ENCODE measurements around the gene TMEM132D.

The TMEM132D gene

GRCh38 chr12:129631316-129631715, 272.5 kb downstream of the TMEM132D start:
- no peak overlapping the region for H3K4me3 ChIP-seq (ENCODE audit: low read depth, low read length)
- no peaks in the 10 kb centered on the region for H3K9me3 ChIP-seq (ENCODE audit: control insufficient read depth, insufficient read depth, low read length)
- no peaks in the 10 kb centered on the region for H3K27me3 ChIP-seq (ENCODE audit: control insufficient read depth, insufficient read depth, low read length)
- no peaks in the 10 kb centered on the region for H3K36me3 ChIP-seq (ENCODE audit: control insufficient read depth, insufficient read depth, low read length)
- H3K4me1 ChIP-seq (ENCODE audit: control insufficient read depth, insufficient read depth, low read length) = peaks cover 33% of the 10 kb centered on the region
- H3K9ac ChIP-seq (ENCODE audit: low read depth, low read length) = no peak overlapping the region

DNA sequence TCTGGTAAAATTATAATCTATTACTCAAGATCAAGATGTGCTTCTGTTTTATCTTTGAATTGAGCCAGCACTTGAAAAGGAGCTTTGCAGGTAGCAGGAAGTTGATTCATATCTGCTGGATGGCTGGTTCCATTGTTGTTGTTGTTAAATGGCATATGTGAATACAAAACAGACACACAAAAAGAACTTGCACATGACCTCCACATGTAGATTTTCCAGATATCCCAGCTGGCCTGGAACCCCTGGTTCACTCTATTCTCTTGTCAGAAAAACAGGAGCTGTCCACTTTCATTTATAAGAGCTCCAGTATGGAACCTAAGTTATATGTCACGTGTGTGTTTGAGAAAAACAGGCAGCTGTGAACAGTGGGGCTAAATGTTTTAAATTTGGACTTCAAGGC, 273.9 kb downstream of the TMEM132D start:
- H3K36me3 ChIP-seq (ENCODE audit: control insufficient read depth, insufficient read depth, low read length) = no peaks in the 10 kb centered on the region
- H3K9me3 ChIP-seq (ENCODE audit: control insufficient read depth, insufficient read depth, low read length) = no peaks in the 10 kb centered on the region
- no peaks in the 10 kb centered on the region for H3K27me3 ChIP-seq (ENCODE audit: control insufficient read depth, insufficient read depth, low read length)
- H3K9ac ChIP-seq (ENCODE audit: low read depth, low read length) = no peak overlapping the region
- H3K4me1 ChIP-seq (ENCODE audit: control insufficient read depth, insufficient read depth, low read length) = peaks cover 28% of the 10 kb centered on the region
- H3K4me3 ChIP-seq (ENCODE audit: low read depth, low read length) = no peak overlapping the region

DNA sequence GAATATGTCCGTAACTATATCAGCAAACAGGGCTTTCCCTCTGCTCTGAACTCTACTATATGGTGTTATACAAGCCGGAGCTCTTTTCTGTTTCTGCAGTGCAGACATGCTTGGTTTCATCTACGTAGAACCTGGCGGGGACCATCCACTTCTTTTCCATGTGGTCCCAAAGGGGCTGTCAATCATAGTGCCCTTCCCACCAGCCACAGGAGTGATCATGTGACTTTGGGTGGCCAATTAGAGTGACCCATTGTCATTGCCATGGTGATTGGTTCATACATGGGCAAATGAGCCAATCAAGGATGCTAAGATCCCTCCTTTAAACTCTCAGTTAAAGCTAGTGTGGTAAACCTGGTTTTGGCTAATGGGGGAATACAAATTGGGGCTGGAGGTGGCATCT, 281.3 kb downstream of the TMEM132D start:
- Histone ChIP-seq H3K36me3 (ENCODE audit: control insufficient read depth, insufficient read depth, low read length) (no peaks in the 10 kb centered on the region), H3K4me1 (ENCODE audit: control insufficient read depth, insufficient read depth, low read length) (no peaks in the 10 kb centered on the region), H3K27me3 (ENCODE audit: control insufficient read depth, insufficient read depth, low read length) (no peaks in the 10 kb centered on the region), H3K9me3 (ENCODE audit: control insufficient read depth, insufficient read depth, low read length) (no peaks in the 10 kb centered on the region), H3K9ac (ENCODE audit: low read depth, low read length) (no peak overlapping the region), H3K4me3 (ENCODE audit: low read depth, low read length) (no peak overlapping the region)

GRCh38 chr12:129619271-129619670, 284.6 kb downstream of the TMEM132D start:
- Histone ChIP-seq H3K36me3 (ENCODE audit: control insufficient read depth, insufficient read depth, low read length) (no peaks in the 10 kb centered on the region), H3K9ac (ENCODE audit: low read depth, low read length) (no peak overlapping the region), H3K4me3 (ENCODE audit: low read depth, low read length) (no peak overlapping the region), H3K9me3 (ENCODE audit: control insufficient read depth, insufficient read depth, low read length) (no peaks in the 10 kb centered on the region), H3K27me3 (ENCODE audit: control insufficient read depth, insufficient read depth, low read length) (no peaks in the 10 kb centered on the region), H3K4me1 (ENCODE audit: control insufficient read depth, insufficient read depth, low read length) (no peaks in the 10 kb centered on the region)

GRCh38 chr12:129617849-129618248, 286.0 kb downstream of the TMEM132D start:
- Histone ChIP-seq H3K9me3 (ENCODE audit: control insufficient read depth, insufficient read depth, low read length) (no peaks in the 10 kb centered on the region), H3K4me3 (ENCODE audit: low read depth, low read length) (no peak overlapping the region), H3K36me3 (ENCODE audit: control insufficient read depth, insufficient read depth, low read length) (no peaks in the 10 kb centered on the region), H3K9ac (ENCODE audit: low read depth, low read length) (no peak overlapping the region), H3K27me3 (ENCODE audit: control insufficient read depth, insufficient read depth, low read length) (no peaks in the 10 kb centered on the region), H3K4me1 (ENCODE audit: control insufficient read depth, insufficient read depth, low read length) (no peaks in the 10 kb centered on the region)

GRCh38 chr12:129615001-129615400, 288.8 kb downstream of the TMEM132D start:
- Histone ChIP-seq H3K36me3 (ENCODE audit: control insufficient read depth, insufficient read depth, low read length) (no peaks in the 10 kb centered on the region), H3K4me1 (ENCODE audit: control insufficient read depth, insufficient read depth, low read length) (no peaks in the 10 kb centered on the region), H3K9ac (ENCODE audit: low read depth, low read length) (no peak overlapping the region), H3K27me3 (ENCODE audit: control insufficient read depth, insufficient read depth, low read length) (no peaks in the 10 kb centered on the region), H3K4me3 (ENCODE audit: low read depth, low read length) (no peak overlapping the region), H3K9me3 (ENCODE audit: control insufficient read depth, insufficient read depth, low read length) (no peaks in the 10 kb centered on the region)

- no peaks in the 10 kb centered on the region for H3K27me3 ChIP-seq (ENCODE audit: control insufficient read depth, insufficient read depth, low read length)
- H3K4me1 ChIP-seq (ENCODE audit: control insufficient read depth, insufficient read depth, low read length) = no peaks in the 10 kb centered on the region
- no peak overlapping the region for H3K4me3 ChIP-seq (ENCODE audit: low read depth, low read length)
- H3K9ac ChIP-seq (ENCODE audit: low read depth, low read length) = no peak overlapping the region
- H3K36me3 ChIP-seq (ENCODE audit: control insufficient read depth, insufficient read depth, low read length) = no peaks in the 10 kb centered on the region
- no peaks in the 10 kb centered on the region for H3K9me3 ChIP-seq (ENCODE audit: control insufficient read depth, insufficient read depth, low read length)
Observed at GRCh38 chr12:129614221-129614885, 289.5 kb downstream of the TMEM132D start.

- Histone ChIP-seq H3K27me3 (ENCODE audit: control insufficient read depth, insufficient read depth, low read length) (no peaks in the 10 kb centered on the region), H3K36me3 (ENCODE audit: control insufficient read depth, insufficient read depth, low read length) (no peaks in the 10 kb centered on the region), H3K4me1 (ENCODE audit: control insufficient read depth, insufficient read depth, low read length) (no peaks in the 10 kb centered on the region), H3K4me3 (ENCODE audit: low read depth, low read length) (no peak overlapping the region), H3K9ac (ENCODE audit: low read depth, low read length) (no peak overlapping the region), H3K9me3 (ENCODE audit: control insufficient read depth, insufficient read depth, low read length) (no peaks in the 10 kb centered on the region)
Observed at GRCh38 chr12:129613314-129613713, 290.5 kb downstream of the TMEM132D start.

- Histone ChIP-seq H3K36me3 (ENCODE audit: control insufficient read depth, insufficient read depth, low read length) (no peaks in the 10 kb centered on the region), H3K27me3 (ENCODE audit: control insufficient read depth, insufficient read depth, low read length) (no peaks in the 10 kb centered on the region), H3K4me1 (ENCODE audit: control insufficient read depth, insufficient read depth, low read length) (peaks cover 9% of the 10 kb centered on the region), H3K4me3 (ENCODE audit: low read depth, low read length) (no peak overlapping the region), H3K9me3 (ENCODE audit: control insufficient read depth, insufficient read depth, low read length) (no peaks in the 10 kb centered on the region), H3K9ac (ENCODE audit: low read depth, low read length) (no peak overlapping the region)
Observed at GRCh38 chr12:129610601-129611120, 293.2 kb downstream of the TMEM132D start.

DNA sequence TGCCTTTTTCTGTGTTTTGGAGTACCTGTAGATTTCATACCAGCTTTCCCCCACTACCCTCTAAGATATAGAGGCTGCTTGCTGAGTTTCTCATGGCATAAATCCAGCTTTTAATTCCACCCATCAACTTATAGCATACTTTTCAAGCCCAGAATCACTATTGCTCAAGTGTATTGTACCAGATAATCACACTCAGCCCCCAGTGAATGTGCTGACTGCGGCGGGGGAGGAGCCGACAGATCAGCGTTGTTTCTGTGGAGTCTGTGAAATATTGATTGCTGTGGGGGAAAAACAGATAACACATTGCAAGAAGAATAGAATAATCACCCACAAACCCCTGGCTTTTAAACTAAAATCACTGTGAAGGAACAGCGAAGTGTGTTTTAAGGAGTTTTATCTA, 296.1 kb downstream of the TMEM132D start:
- Histone ChIP-seq H3K36me3 (ENCODE audit: control insufficient read depth, insufficient read depth, low read length) (no peaks in the 10 kb centered on the region), H3K9ac (ENCODE audit: low read depth, low read length) (no peak overlapping the region), H3K4me3 (ENCODE audit: low read depth, low read length) (no peak overlapping the region), H3K27me3 (ENCODE audit: control insufficient read depth, insufficient read depth, low read length) (no peaks in the 10 kb centered on the region), H3K4me1 (ENCODE audit: control insufficient read depth, insufficient read depth, low read length) (peaks cover 9% of the 10 kb centered on the region), H3K9me3 (ENCODE audit: control insufficient read depth, insufficient read depth, low read length) (no peaks in the 10 kb centered on the region)

DNA sequence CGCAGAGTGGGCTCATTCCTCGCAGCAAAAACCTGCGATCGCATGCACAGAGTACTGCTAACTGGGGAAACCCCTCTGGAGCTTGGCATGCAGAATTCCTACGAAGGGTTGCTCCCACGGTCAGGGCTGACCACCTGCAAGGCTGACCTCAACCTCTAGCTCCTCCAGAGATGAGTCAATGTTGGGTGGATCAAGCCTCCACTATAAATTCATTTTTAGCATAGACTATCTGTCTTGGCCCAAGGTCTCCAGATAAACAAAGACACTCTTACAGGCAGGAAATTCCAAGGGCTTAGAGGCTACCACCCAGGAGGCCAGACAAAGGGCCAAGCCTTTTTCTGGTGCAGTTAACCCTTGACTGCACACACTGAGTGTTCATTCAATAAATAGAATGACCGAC, 296.5 kb downstream of the TMEM132D start:
- peaks cover 9% of the 10 kb centered on the region for H3K4me1 ChIP-seq (ENCODE audit: control insufficient read depth, insufficient read depth, low read length)
- no peaks in the 10 kb centered on the region for H3K9me3 ChIP-seq (ENCODE audit: control insufficient read depth, insufficient read depth, low read length)
- H3K4me3 ChIP-seq (ENCODE audit: low read depth, low read length) = no peak overlapping the region
- no peak overlapping the region for H3K9ac ChIP-seq (ENCODE audit: low read depth, low read length)
- no peaks in the 10 kb centered on the region for H3K27me3 ChIP-seq (ENCODE audit: control insufficient read depth, insufficient read depth, low read length)
- H3K36me3 ChIP-seq (ENCODE audit: control insufficient read depth, insufficient read depth, low read length) = no peaks in the 10 kb centered on the region

DNA sequence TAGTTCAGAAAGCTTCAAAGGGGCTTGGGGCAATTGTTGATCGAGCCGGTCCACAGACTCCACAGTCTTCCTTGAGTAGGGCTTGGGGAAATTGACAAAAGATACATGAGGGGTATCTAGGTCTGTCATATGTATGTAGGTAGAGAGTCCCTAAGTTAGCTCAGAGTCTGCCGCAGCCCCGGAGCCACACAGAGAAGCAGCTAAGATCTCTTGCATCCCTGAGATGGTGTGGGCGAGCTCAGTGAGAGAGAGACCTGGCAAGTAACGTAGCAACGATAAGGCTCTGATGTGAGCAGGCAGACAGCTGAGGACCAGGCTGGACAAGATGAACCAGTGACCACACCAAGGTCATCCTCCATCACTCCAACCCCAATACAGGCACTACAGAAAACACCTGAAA, 297.6 kb downstream of the TMEM132D start:
- no peaks in the 10 kb centered on the region for H3K36me3 ChIP-seq (ENCODE audit: control insufficient read depth, insufficient read depth, low read length)
- H3K27me3 ChIP-seq (ENCODE audit: control insufficient read depth, insufficient read depth, low read length) = no peaks in the 10 kb centered on the region
- H3K9me3 ChIP-seq (ENCODE audit: control insufficient read depth, insufficient read depth, low read length) = no peaks in the 10 kb centered on the region
- peaks cover 9% of the 10 kb centered on the region for H3K4me1 ChIP-seq (ENCODE audit: control insufficient read depth, insufficient read depth, low read length)
- H3K4me3 ChIP-seq (ENCODE audit: low read depth, low read length) = no peak overlapping the region
- no peak overlapping the region for H3K9ac ChIP-seq (ENCODE audit: low read depth, low read length)

Measured in iPS-15b (cell line).